HG03558 (cell line): ENCODE data around the gene VANGL1.
"Not testable (repeated sequence)": the region's sequence is repeated elsewhere in the genome, so short reads cannot be mapped to it uniquely, and the experiment has no call there.

Source experiments
- ATAC-seq: cut with Tn5 transposase; IDR thresholded peaks from one replicate; pipeline ENCODE4 v1.9.1; 2021; ENCODE audit warnings: moderate number of reproducible peaks; ENCODE audit not compliant: unreplicated experiment; ENCODE audit errors: extremely low read depth

VANGL1 gene

DNA sequence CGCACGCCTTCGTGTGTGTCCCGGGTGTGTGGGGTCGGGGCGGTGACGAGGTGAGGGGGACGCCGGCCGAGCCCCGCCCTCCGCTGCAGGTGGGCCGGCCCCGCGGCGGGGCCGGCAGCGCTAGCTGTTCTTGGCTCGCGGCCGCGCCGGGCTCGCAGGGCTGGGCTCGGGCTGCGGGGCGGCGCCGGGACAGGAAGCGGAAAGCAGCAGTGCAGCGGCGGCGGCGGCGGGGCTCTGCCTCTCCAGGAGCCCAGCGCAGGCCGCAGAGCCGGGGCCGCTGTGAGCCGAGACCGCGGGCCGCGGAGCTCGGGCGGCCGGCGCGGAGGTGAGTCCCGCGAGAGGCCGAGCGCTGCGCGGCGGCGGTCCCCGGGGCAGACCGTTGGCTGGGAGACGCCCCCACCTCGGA, at the start of gene VANGL1:
Gene VANGL1, plus strand, starts transcription at position 209 of the 406 bp plus-strand sequence. CDS start 9,444 bp downstream, outside the sequence.
- ATAC-seq, result peak; percentile 36

DNA sequence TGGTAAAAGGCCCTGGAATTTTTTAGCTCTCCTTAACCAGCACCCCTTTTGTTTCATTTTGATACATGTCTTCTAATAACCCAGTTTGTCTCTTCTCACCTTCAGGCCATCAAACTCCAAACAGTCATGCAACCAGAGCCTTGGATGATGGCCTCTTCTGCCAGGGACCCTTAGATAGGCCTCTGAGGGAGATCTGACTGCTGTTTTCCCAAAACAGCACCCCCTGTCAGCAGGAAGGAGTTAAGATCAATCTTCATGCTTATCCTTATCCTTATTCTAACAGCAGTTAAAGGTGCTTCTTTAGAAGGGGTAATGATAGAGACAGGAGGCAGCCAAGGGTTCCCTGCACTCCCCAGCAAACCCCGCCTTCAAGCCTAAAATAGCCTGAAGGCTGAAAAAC, 49.5 kb upstream of the VANGL1 start:
- ATAC-seq, result no peak

DNA sequence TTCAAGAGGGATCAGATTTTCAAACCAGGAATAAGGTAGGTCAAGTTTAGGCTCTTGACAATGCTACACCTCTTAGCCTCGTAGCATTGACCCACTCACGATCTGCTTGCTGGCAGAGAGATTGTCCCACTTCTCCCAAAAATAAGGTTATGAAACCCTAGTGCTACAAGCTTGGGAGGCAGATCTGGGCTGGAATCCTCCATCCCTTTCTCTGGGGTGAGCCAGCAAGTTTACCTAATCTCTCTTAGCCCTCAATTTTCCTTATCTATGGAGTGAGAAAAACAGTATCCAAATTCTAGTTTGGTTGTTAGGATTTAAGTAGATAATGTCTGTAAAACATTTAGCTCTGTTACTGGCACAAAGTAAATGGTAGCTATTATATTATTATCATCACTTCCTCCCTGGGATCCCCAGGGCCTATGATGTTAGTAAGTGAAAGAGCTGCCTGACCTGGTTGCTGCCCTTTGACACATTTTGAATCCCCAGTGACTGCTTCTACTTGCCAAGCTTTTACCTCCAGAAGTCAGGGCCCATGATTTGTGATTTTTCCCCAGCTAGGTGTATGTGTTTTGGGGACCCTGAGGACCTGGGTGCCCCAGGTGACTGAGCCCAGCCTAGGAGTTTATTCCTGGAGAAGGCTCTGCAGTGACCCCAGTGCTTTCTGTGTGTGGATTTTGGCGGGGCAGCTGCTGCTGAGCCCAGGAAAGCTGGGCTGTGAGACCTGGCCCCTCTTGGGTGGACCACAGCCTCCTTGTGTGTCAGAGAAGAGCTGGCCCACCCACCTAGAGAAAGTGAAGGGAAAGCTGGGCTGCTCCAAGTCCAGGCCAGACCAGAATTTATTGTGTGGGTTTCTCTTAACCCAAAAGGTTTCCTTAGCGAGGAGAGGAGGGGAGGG, 48.2 kb upstream of the VANGL1 start:
- no peak for ATAC-seq

DNA sequence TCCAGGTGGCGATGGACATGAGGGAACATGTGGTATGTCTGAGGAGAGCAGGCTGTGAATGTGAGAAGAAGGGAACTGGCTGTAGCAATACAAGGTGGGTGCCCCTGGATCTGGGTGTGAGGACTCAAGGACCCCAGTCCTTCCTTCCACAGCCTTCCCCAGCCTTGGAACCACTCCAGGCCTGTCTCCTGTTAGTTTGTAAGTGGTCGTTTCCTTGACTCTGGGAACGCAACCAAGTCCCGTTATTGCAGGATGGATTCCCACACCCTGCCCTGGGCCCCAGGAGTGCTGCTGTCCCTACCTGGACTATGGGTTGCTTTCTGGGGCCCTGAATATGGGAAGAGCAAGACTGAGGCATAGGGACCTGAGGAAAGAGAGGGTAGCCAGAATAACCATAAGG, 47.2 kb upstream of the VANGL1 start:
- no peak for ATAC-seq

DNA sequence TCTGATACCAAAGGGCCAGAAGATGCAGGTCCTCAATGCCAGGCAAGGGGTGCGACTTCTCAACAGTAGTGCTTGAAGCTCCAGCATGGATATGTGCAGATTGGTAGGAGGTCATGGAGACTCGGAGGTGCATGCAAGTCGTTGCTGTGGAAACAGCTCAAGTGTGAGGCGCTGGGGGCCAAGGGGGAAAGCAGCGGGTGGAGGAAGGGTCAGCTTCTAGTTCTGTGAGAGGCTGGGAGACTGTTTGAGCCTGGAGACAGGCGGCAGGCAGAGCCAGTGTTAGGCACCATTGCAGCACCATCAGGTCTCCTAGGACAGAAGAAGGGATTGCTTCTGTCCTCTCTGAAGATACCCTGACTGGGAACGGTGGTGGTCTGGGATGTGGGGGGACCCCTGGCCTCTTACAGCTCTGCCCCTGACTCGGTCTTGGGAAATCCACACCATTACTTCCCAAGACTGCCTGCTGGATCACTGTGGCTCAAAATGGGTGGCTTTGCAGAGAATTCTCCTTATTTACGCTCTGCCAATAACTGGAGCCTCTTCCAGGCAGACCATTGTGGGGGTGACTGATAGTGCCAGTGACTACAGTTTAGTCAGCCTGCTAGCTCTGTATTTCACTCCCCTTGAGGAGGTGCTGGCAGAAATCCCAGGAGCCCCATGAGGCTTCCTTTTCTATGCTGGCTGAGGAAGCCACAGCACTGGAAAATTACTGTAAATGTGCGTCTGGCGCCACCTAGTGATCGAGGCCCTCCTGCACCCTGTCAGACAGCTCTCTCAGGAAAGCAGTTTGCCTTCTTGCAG, 46.3 kb upstream of the VANGL1 start:
- no peak for ATAC-seq

DNA sequence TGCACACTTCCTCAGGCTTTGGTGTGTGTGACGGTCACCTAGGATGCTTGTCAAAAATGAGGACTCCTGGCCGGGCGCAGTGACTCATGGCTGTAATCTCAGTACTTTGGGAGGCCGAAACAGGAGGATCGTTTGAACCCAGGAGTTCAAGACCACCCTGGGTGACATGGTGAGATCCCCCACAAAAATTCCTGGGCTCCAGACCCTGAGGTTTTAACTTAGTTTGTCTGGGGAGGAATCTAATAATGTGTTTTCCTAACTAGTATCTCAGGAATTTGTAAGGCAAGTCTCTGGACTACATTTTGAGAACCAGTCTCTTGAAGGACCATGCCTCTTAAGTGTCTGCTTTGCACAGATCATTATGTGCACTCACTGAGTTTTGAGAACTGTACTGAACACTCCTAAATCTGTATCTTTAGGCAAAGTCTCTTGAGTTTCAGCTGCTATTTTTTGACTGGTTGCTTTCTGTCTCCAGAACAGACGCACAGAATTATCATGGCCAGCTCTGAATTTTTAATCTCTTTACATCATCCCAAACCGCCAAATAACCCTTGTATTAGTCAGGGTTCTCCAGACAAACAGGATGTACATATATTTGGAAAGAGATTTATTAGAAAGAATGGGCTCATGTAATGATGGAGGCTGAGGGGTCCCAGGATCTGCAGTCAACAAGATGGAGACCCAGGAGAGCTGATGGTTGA, 45.5 kb upstream of the VANGL1 start:
- ATAC-seq, result no peak

DNA sequence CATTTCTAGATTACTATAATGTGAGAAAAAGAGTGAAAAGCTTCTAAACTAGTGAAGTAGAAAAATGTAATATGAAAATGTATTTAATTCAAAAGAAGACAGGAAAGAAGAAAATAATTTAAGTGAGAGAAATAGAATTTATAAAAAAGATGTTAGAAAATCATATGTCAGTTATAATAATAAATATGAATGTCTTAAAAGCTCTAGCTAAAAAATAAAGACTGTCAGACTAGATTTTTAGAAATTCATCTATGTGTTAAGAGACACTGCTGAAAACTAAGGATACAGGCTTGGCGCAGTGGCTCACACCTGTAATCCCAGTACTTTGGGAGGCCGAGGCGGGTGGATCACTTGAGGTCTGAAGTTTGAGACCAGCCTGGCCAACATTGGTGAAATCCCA, 37.3 kb upstream of the VANGL1 start:
- ATAC-seq, result no peak

DNA sequence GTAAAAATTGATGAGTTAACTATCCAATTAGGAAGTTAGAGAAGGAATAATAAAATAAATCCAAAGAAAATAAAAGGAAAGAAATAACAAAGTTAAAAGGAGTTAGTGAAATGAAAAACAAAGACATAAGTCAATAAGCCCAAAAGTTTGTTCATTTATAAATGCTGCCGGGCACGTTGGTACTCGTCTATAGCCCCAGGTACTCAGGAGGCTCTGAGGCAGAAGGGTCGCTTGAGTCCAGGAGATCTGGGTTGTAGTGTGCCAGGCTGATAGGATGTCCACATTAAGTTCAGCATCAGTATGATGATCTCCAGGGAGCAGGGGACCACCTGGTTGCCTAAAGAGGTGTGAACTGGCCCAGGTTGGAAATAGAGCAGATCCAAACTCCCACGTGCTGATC, 35.5 kb upstream of the VANGL1 start:
- no peak for ATAC-seq

DNA sequence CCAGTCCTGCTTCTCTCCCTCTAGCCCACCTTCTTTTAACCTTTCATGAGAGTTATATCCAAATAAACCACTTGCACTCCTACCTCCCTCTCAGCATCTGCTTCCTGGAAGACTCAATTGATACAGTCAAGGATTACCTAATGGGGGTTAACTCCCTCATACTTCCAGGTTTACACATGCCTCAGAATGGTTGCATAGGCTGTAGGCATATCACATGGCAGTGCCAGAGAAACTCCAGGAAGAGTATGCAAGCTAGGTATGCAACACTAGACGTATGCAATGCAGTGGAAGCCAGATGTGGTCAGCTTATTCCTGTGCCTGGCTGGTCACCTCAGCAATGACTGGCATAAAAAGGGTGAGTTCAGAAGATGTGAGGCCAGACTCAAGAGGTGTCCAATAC, 32.7 kb upstream of the VANGL1 start:
- no peak for ATAC-seq

DNA sequence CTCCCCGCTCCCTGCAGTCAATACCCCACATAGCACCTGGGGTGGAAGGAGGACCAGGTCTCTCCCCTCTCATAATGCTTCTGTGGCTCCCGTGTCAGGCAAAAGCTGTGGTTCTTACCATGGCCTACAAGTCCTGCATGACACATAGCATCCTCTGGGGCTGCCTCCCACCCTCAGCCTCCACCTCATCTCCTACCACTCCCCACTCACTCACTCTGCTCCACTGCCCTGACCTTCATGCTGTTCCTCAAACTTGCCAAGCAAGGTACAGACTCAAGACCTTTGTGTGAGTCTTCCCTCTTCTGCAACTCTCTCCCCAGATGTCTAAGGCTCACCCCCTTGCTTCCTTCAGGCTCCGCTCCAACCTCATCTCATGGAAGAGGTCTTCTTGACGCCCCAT, 28.0 kb upstream of the VANGL1 start:
- no peak for ATAC-seq

DNA sequence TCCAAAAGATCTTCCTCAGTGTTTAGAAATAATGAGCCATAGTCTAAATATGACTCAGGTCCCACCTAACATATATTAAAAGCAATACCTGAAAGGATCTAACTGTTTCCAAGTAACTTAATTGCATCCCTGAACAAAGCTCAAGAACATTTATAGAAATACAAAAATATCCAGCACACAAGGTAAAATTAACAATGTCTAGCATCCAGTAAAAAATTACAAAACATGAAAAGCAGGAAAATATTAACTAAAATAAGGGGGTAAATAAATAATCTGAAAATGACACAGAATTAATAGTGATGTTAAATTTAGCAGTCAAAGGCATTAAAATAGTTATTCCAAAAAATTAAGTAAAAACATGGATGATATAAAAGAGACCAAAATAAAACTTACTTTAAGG, 21.3 kb upstream of the VANGL1 start:
- ATAC-seq, result no peak

DNA sequence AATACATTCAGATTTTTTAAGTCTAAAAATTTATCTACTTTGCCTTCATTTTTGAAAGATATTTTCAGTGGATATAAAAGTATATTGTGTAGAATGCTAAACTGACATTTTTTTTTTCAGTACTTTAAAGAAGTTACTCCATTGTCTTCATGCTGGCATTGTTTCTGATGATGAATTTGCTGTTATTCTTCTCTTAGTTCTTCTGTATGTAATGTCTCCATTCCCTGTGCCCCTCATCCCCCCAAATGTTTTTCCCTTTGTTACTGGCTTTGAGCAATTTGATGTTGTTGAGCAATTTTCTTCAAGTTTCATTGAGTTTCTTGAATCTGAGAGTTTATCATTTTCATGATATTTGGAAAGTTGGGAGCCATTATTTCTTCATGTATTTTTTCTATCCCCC, 20.8 kb upstream of the VANGL1 start:
- ATAC-seq, result no peak

DNA sequence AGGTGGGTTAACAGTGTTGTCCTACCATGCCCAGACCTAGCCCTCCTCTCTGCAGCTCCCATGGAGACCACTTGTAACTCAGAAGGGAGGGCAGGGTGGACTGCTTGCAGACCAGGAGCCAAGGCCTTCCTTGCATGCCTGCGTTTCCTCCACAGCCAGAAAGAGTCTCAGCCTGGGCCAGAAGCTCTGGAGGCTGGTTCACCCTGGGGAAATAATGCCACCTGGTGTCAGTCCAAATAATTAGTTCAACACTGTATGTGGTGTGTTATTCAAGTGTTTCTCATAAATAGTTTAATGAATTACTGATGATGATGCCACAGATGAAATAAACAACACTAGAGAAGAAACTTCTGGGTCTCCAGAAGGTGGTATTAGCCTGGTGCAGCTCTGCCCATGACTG, 16.9 kb upstream of the VANGL1 start:
- ATAC-seq, result no peak

DNA sequence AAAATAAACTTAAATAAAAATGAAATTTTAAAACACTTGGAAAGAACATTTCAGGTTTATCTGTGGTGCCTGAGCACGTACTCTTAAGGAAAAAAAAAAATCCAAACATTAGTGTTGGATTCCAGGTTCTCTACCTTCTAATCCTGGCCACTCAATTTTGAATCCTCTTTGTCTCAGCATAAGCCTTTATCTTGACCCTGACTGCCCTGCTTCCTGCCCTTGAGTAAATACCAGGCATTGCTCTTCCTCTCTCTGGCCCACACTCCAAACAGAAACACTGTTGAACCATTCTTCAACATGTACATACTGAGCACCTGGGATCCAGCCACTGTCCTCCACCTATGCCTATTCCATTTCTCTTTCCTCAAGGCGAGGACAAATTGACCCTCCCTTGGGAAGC, 11.4 kb upstream of the VANGL1 start:
- no peak for ATAC-seq

DNA sequence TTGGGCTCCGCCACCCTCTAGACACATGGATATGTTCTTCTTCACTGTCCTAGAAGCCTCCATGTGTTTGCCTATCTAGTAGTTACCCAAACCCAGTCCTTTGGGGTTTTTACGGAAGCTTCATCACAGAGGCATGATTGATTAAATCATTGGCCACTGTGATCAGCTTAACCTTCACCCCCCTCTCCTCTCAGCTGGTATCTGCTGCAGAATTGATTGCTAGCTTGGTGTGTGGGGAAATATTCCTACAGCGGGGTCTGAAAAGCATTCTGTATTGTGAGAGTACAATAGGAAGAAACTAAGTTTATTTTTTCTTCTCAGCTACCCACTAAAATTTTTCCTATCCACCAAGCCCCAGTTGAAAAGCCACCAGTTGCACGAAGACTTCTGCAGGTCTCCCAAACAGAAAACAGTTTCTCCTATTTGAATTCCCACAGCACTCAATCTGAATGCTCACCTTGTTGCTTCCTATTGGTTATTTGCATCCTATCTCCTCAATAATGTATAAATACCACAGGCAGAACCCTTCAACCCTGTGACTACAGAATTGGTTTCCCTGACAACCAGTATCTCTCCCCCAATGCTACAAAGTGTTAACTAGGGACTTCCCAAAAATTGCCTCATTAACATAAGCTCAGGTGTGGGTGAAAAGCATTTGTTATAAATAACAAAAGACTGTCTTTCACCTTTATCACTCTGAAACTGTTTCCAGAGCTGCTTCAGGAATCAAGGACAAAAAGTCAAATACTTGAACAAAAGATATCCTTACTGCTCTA, 9.3 kb upstream of the VANGL1 start:
- ATAC-seq, result no peak

DNA sequence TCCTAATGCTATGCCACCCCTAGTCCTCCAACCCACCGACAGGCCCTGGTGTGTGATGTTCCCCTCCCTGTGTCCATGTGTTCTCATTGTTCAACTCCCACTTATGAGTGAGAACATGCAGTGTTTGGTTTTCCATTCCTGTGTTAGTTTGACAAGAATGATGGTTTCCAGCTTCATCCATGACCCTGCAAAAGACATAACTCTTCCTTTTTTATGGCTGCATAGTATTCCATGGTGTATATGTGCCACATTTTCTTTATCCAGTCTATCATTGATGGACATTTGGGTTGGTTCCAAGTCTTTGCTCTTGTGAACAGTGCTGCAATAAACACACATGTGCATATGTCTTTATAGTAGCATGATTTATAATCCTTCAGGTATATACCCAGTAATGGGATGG, 8.2 kb upstream of the VANGL1 start:
- not testable (repeated sequence) for ATAC-seq

DNA sequence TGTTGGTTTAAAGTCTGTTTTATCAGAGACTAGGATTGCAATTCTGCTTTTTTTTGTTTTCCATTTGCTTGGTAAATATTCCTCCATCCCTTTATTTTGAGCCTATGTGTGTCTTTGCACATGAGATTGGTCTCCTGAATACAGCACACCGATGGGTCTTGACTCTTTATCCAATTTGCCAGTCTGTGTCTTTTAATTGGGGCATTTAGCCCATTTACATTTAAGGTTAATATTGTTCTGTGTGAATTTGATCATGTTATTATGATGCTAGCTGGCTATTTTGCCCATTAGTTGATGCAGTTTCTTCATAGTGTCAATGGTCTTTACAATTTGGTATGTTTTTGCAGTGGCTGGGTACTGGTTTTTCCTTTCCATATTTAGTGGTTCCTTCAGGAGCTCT, 4.5 kb upstream of the VANGL1 start:
- not testable (repeated sequence) for ATAC-seq

DNA sequence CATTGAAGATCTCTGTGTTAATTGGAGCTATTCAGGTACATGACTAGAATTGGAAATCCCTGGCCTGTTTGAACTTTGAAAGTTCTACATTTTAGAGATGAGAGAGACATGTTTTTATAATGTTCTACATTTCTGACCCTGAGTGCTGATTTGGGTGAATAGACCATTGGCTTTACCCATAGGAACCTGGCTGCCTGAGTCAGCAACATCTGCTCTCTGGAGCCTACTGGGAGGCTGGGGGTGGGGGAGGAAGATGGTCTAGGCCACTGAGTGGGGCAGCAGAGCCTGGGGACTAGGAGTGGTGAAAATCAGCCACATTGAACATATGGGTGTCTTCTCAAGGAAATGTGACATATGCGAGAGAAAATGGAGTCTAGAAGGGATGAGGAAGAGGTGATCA, 1.4 kb upstream of the VANGL1 start:
- no peak for ATAC-seq

DNA sequence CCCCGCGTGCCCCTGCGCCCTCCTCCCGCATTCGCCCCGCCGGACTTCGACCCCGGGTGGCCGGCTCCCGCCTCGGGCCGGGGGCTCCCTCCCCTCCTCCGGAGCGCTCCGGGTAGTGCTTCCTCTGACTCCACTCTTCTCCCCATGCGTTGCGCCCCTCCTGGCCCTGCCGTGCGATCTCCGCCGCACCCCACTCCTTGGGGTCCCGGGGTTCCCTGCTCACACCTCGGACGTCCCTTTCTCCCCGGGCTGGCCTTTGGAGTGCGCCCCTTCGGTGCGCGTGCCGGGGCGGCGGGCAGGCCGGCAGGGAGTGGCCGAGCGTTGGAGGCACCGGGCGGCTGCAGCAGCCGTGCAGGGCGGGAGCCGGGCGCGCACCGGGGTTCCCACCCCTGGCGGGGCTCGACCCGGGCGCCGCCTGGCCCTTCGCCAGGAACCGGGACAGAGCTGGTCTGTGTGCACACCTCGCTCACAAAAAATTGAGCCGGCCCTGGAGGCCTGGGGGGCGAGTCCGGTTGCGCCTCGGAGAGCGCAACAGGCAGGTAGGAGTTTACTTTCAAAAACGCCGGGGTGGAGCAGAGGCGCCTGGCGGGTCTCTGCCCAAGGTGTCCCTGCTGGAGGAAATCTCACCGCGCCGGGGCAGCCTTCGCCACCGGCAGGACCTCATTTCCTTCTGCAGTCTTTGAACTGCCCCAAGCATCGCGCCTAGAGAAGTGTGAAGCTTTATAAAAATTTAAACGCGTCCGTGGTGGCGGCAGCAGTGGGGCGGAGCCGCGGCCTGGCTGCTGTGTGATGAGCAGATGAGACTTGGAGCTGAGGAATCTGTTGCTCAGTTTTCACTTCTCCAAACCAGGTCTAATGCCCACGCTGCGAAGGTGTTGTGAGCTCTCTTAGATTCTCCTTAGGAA, 650 bp downstream of the VANGL1 start:
- peak; percentile 44 for ATAC-seq
